Measurements from ENCODE around the gene TUFM. TPM values are rescaled to one million over a fixed set of nuclear protein-coding genes. Genes with fewer than 3 reads are reported as not detected.

TUFM gene
- polyA plus RNA-seq, 3 donors = 146 to 157 (median 148) TPM

DNA sequence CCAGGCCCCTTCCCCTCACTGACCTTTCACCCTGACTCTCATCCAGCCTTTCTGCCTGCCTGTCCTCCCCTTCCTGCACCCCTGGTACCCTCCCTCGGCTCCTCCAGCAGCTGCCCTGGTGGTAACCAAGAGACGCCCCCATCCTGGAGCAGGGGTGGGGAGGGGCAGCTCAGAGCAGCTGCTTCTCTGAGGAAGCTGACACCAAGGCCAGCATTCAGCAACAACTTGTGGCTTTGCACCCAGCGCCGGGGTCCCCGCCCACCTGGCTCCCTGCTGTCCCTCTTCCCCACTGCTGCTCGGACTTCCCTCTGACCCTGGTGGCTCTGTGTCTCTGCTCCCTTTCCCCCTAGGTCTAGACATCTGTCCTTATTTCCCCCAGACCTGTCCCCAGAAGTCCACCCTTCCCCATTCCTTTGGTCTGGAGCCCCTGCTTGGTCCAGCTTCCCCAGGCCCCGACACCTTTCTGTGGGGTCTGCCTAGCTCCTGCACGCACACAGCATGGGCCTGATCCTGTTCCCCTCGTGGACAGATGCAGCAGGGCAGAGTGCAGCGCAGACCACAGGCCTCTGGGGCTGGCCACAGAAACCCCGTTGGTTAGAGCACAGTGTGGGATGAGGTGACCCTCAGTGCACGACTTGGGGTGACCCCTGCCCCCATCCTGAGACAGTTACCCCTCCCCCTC, 31.0 kb upstream of the TUFM start:
- Histone ChIP-seq H3K27me3 (ENCODE audit: control insufficient read depth in 2 of 2, insufficient read depth in 2 of 2, low read length in 2 of 2) (peaks cover 0 to 11% of the 10 kb centered on the region in 2 donors), H3K79me2 (ENCODE audit: insufficient read depth, low read length) (no peaks in the 10 kb centered on the region), H3K27ac (ENCODE audit: low read depth in 1 of 2, low read length in 2 of 2) (no peak overlapping the region), H3K4me1 (ENCODE audit: control insufficient read depth in 1 of 2, insufficient read depth in 2 of 2, low read length in 2 of 2) (peaks cover 14 to 19% of the 10 kb centered on the region in 2 donors), H3K4me3 (replicated peaks in 1 of 3; ENCODE audit: low read depth in 2 of 3, low read length in 3 of 3) (no peak overlapping the region), H3K4me2 (replicated peaks; ENCODE audit: extremely low read depth, low read length, poor library complexity, severe bottlenecking) (no peak overlapping the region), H3K9me3 (replicated peaks in 1 of 2; ENCODE audit: control insufficient read depth in 1 of 2, insufficient read depth in 1 of 2, low read length in 2 of 2) (no peaks in the 10 kb centered on the region), H4K20me1 (ENCODE audit: insufficient read depth, low read length) (peaks cover 11% of the 10 kb centered on the region), H2AFZ (ENCODE audit: insufficient read depth, low read depth, low read length, poor library complexity, severe bottlenecking) (no peak overlapping the region), H3K9ac (ENCODE audit: insufficient read depth, low read length, poor library complexity, severe bottlenecking) (no peak overlapping the region), H3K36me3 (replicated peaks in 1 of 2; ENCODE audit: control insufficient read depth in 1 of 2, insufficient read depth in 2 of 2, low read length in 2 of 2) (peaks cover 14 to 25% of the 10 kb centered on the region in 2 donors)
- Mint-ChIP-seq H3K4me1 (peaks cover 22% of the 10 kb centered on the region), H3K9me3 (peaks cover 0 to 3% (median 0%) of the 10 kb centered on the region in 7 donors), H3K4me3 (no peak overlapping the region), H3K36me3 (peaks cover 15 to 26% of the 10 kb centered on the region in 2 donors), H3K27me3 (ENCODE audit: low read depth in 3 of 3) (peaks cover 16 to 24% (median 19%) of the 10 kb centered on the region in 3 donors), H3K27ac (peak overlapping the region in 1 of 7 donors; percentile 42)
- TF ChIP-seq, protein P1, sequence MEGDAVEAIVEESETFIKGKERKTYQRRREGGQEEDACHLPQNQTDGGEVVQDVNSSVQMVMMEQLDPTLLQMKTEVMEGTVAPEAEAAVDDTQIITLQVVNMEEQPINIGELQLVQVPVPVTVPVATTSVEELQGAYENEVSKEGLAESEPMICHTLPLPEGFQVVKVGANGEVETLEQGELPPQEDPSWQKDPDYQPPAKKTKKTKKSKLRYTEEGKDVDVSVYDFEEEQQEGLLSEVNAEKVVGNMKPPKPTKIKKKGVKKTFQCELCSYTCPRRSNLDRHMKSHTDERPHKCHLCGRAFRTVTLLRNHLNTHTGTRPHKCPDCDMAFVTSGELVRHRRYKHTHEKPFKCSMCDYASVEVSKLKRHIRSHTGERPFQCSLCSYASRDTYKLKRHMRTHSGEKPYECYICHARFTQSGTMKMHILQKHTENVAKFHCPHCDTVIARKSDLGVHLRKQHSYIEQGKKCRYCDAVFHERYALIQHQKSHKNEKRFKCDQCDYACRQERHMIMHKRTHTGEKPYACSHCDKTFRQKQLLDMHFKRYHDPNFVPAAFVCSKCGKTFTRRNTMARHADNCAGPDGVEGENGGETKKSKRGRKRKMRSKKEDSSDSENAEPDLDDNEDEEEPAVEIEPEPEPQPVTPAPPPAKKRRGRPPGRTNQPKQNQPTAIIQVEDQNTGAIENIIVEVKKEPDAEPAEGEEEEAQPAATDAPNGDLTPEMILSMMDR (IDR thresholded peaks at IDR 0.05) = no peak
- no peak for DNase-seq
- intact Hi-C loops (cut with micrococcal nuclease) = no loop called here
- 39% methylated on average over 10 of the region's 12 CpGs for WGBS (ENCODE audit: insufficient coverage)

DNA sequence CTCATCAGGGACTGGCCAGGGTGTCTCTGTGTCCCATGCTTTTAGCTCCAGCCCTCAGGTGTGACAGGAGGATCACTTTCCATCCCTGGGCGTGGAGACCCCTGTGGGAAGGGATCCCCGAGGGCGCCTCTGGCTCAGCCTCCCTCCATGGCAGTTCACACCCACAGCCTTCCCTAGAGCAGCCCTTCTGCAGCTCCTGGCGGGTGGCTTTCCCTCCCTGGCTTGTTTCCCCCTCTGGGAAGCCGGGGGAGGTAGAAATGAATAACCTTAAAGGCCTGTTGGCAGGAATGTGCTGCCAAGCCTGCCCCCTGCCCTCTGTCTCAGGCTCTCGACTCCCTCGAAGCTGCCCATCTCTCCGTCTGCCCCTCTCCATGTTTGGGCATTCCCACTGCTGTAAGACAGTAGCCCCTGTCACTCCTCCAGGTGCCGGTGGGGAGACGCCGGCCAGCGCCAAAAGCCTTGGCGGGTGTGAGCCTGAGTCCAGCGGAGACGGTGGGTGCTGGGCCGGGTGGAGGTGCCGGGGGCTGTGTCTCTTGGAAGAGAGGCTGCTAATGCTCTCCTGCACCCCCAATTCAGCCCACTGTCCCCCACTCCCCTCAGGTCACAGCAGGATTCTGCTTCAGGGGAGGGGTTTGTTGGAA, 30.0 kb upstream of the TUFM start:
- TF ChIP-seq, protein P1 (IDR thresholded peaks at IDR 0.05) = no peak
- H3K4me1 Mint-ChIP-seq = peaks cover 22% of the 10 kb centered on the region
- Histone ChIP-seq H3K79me2 (ENCODE audit: insufficient read depth, low read length) (no peaks in the 10 kb centered on the region), H3K27me3 (ENCODE audit: control insufficient read depth in 2 of 2, insufficient read depth in 2 of 2, low read length in 2 of 2) (peaks cover 0 to 9% of the 10 kb centered on the region in 2 donors), H3K9me3 (replicated peaks in 1 of 2; ENCODE audit: control insufficient read depth in 1 of 2, insufficient read depth in 1 of 2, low read length in 2 of 2) (no peaks in the 10 kb centered on the region), H3K4me1 (ENCODE audit: control insufficient read depth in 1 of 2, insufficient read depth in 2 of 2, low read length in 2 of 2) (peaks cover 14 to 19% of the 10 kb centered on the region in 2 donors), H3K36me3 (replicated peaks in 1 of 2; ENCODE audit: control insufficient read depth in 1 of 2, insufficient read depth in 2 of 2, low read length in 2 of 2) (peaks cover 23 to 35% of the 10 kb centered on the region in 2 donors), H3K9ac (ENCODE audit: insufficient read depth, low read length, poor library complexity, severe bottlenecking) (no peak overlapping the region), H3K4me3 (replicated peaks in 1 of 3; ENCODE audit: low read depth in 2 of 3, low read length in 3 of 3) (no peak overlapping the region), H3K4me2 (replicated peaks; ENCODE audit: extremely low read depth, low read length, poor library complexity, severe bottlenecking) (no peak overlapping the region), H2AFZ (ENCODE audit: insufficient read depth, low read depth, low read length, poor library complexity, severe bottlenecking) (no peak overlapping the region), H4K20me1 (ENCODE audit: insufficient read depth, low read length) (peaks cover 11% of the 10 kb centered on the region), H3K27ac (ENCODE audit: low read depth in 1 of 2, low read length in 2 of 2) (no peak overlapping the region)
- peaks cover 22 to 36% of the 10 kb centered on the region in 2 donors for H3K36me3 Mint-ChIP-seq
- no peak overlapping the region for H3K4me3 Mint-ChIP-seq
- peaks cover 12 to 22% (median 15%) of the 10 kb centered on the region in 3 donors for H3K27me3 Mint-ChIP-seq (ENCODE audit: low read depth in 3 of 3)
- H3K9me3 Mint-ChIP-seq = peaks cover 0 to 3% (median 0%) of the 10 kb centered on the region in 7 donors
- no peak for DNase-seq
- intact Hi-C loops (cut with micrococcal nuclease) = no loop called here
- no peak overlapping the region for H3K27ac Mint-ChIP-seq
- WGBS (ENCODE audit: insufficient coverage) = 92% methylated on average over 5 of the region's 17 CpGs

Measured in CD14-positive monocyte (primary cell).